Panc1 (cell line): ENCODE results near the gene TIMP3. TPM values are rescaled to one million over a fixed set of nuclear protein-coding genes. Genes with fewer than 3 reads are reported as not detected.

Experiments
- ATAC-seq: fragments of 200-7000 bp; cut with Tn5 transposase; 2 replicates; pipeline ENCODE4 v1.9.1; 2020; ENCODE audit warnings: mild to moderate bottlenecking, moderate library complexity
- BruUV-seq: library from RNA; stranded (reverse); fragments of 400-500 nt; replicated peaks from 2 replicates; lab custom pipeline; 2021; lab: Mats Ljungman, UMichigan
- CTCF ChIA-PET: fragments of 300-600 bp; sonication (Branson Sonifier 250); formaldehyde crosslinking; loops from one replicate; lab custom pipeline; 2022; ENCODE audit warnings: antibody characterized with exemption; lab: Charles Lee
- POLR2A ChIA-PET: fragments of 300-600 bp; sonication (Branson Sonifier 250); formaldehyde crosslinking; loops from one replicate; lab custom pipeline; 2022; ENCODE audit warnings: antibody characterized with exemption; lab: Charles Lee
- DNase-seq: peaks from one replicate; pipeline ENCODE4 v3.0.0-alpha.2; 2010; ENCODE audit warnings: low read depth, low spot score
- H3K27ac ChIP-seq: 2 replicates; pipeline ENCODE4 v1.5.1; 2011; ENCODE audit warnings: mild to moderate bottlenecking, low read length, inconsistent platforms
- H3K27me3 ChIP-seq: fragments of 200-500 bp; sonication (Bioruptor generic); 2 replicates; pipeline ENCODE4 v1.6.0; 2014; ENCODE audit warnings: low read length, inconsistent platforms; ENCODE audit not compliant: control insufficient read depth, insufficient read depth
- H3K36me3 ChIP-seq: fragments of 200-500 bp; sonication (Bioruptor generic); 2 replicates; pipeline ENCODE4 v1.5.1; 2014; ENCODE audit warnings: inconsistent platforms, mild to moderate bottlenecking, low read length, moderate library complexity; ENCODE audit not compliant: control insufficient read depth, insufficient read depth
- H3K4me1 ChIP-seq: 2 replicates; pipeline ENCODE4 v1.5.1; 2011; ENCODE audit warnings: inconsistent platforms, mild to moderate bottlenecking, low read length, moderate library complexity; ENCODE audit not compliant: control insufficient read depth, insufficient read depth
- H3K4me3 ChIP-seq, 2 experiments: 2 replicates each; pipeline ENCODE4 v1.5.1; 2011 to 2012; ENCODE audit warnings: low read depth in 2 of 2, low read length in 2 of 2, mild to moderate bottlenecking in 2 of 2, inconsistent platforms in 1 of 2, moderate library complexity in 1 of 2
- H3K9me3 ChIP-seq: fragments of 200-500 bp; sonication (Bioruptor generic); 2 replicates; pipeline ENCODE4 v1.5.1; 2014; ENCODE audit warnings: low read depth, mild to moderate bottlenecking, inconsistent platforms, low read length, moderate library complexity; ENCODE audit not compliant: control insufficient read depth, insufficient read depth
- POLR2AphosphoS5 ChIP-seq: IDR thresholded peaks from 2 replicates; pipeline ENCODE4 v1.6.1; 2012; ENCODE audit warnings: mild to moderate bottlenecking, low read depth, low read length, moderate library complexity
- SIN3A ChIP-seq: IDR thresholded peaks from 2 replicates; pipeline ENCODE4 v1.6.1; 2012; ENCODE audit warnings: low read depth, mild to moderate bottlenecking, low read length, moderate library complexity, borderline replicate concordance; ENCODE audit not compliant: insufficient read depth
- TCF7L2 ChIP-seq: IDR thresholded peaks from 2 replicates; pipeline ENCODE4 v1.6.1; 2011; ENCODE audit warnings: mild to moderate bottlenecking, low read depth, low read length, inconsistent platforms
- in situ Hi-C: cut with HindIII; loops from 2 replicates; pipeline ENCODE4 v1.10.0; 2016; ENCODE audit warnings: low sequenced_read_pairs, low pct_unique_long_range_greater_than_20kb
- intact Hi-C: fragments of 100-400 bp; cut with micrococcal nuclease; formaldehyde crosslinking; loops from one replicate; pipeline ENCODE4 v1.10.0; 2022; ENCODE audit not compliant: unreplicated experiment
- total RNA-seq: library from RNA; stranded (reverse); gene quantifications from one replicate; pipeline ENCODE4 v1.2.1, GENCODE V29; 2021; ENCODE audit not compliant: unreplicated experiment
- TF ChIP-seq, protein P1 (sequence below): fragments of 450-650 bp; IDR thresholded peaks from 2 replicates; pipeline ENCODE4 v1.5.1; 2017; ENCODE audit warnings: mild to moderate bottlenecking
- TF ChIP-seq, protein P2 (sequence below), 2 experiments: IDR thresholded peaks; 2 replicates each; pipeline ENCODE4 v1.6.1; 2011 to 2012; ENCODE audit warnings: low read depth in 2 of 2, control low read depth in 1 of 2, low read length in 1 of 2, mild to moderate bottlenecking in 1 of 2, moderate library complexity in 1 of 2; ENCODE audit not compliant: insufficient read depth in 1 of 2

The TIMP3 gene
- total RNA-seq, 1 experiment from 2014 or later = 0.67 TPM

DNA sequence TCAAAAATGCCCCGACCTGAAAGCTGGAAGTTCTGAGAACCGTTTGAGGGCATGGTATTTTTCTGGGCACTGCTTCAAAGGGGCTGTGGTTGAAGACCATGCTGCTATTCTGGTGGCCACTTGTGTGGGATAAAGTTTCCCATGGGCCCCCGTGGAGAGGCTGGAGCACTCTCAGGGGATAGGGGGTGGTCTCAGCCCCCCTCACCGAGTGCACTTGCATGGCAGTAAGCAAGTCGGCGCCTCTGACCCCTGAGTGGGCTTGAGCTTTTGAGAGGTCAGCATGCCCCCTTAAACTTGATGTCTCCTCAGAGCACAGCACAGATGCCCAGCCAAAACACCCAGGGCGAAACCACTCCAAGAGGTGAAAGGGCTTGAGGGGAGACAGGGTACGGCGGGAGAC is 35.6 kb downstream of the TIMP3 start:
- Histone ChIP-seq H3K9me3 (no peaks in the 10 kb centered on the region), H3K4me1 (no peaks in the 10 kb centered on the region), H3K4me3 (no peak overlapping the region), H3K27me3 (no peaks in the 10 kb centered on the region; the same call in 1 of the 2 replicates), H3K36me3 (no peaks in the 10 kb centered on the region), H3K27ac (no peak overlapping the region)
- ATAC-seq (no peak), DNase-seq (no peak)
- POLR2A ChIA-PET = no interaction called here
- no TSS peak for BruUV-seq
- intact Hi-C loops (no loop called here), in situ Hi-C loops (no loop called here)
- CTCF ChIA-PET = no interaction called here
- TF ChIP-seq TCF7L2 = no peak
- TF ChIP-seq, protein P1, sequence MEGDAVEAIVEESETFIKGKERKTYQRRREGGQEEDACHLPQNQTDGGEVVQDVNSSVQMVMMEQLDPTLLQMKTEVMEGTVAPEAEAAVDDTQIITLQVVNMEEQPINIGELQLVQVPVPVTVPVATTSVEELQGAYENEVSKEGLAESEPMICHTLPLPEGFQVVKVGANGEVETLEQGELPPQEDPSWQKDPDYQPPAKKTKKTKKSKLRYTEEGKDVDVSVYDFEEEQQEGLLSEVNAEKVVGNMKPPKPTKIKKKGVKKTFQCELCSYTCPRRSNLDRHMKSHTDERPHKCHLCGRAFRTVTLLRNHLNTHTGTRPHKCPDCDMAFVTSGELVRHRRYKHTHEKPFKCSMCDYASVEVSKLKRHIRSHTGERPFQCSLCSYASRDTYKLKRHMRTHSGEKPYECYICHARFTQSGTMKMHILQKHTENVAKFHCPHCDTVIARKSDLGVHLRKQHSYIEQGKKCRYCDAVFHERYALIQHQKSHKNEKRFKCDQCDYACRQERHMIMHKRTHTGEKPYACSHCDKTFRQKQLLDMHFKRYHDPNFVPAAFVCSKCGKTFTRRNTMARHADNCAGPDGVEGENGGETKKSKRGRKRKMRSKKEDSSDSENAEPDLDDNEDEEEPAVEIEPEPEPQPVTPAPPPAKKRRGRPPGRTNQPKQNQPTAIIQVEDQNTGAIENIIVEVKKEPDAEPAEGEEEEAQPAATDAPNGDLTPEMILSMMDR = no peak

DNA sequence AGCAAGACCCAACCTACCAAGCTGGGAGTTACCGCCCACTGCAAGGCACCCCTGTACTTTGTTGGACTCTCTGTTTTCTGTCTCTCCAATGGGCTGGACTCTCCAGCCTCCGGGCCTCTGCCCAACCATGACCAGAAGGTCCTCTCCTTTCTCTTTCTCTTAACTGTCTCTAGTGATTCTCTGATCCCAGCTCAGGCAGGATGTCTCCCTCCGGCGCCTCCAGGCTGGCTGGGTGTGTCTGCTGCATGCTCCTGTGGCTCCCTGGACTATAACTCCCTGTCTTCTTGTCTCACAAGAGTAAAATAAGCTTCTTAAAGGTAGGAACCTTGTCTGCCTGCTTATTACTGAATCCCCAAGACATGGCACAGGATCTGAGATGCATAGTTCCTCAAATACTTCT is 36.3 kb downstream of the TIMP3 start:
- in situ Hi-C loops = no loop called here
- no peak overlapping the region for H3K27ac ChIP-seq
- no peaks in the 10 kb centered on the region for H3K9me3 ChIP-seq
- no peak overlapping the region for H3K4me3 ChIP-seq
- DNase-seq (no peak), ATAC-seq (no peak)
- TF ChIP-seq SIN3A (no peak), POLR2AphosphoS5 (no peak), TCF7L2 (no peak)
- TF ChIP-seq, protein P2, sequence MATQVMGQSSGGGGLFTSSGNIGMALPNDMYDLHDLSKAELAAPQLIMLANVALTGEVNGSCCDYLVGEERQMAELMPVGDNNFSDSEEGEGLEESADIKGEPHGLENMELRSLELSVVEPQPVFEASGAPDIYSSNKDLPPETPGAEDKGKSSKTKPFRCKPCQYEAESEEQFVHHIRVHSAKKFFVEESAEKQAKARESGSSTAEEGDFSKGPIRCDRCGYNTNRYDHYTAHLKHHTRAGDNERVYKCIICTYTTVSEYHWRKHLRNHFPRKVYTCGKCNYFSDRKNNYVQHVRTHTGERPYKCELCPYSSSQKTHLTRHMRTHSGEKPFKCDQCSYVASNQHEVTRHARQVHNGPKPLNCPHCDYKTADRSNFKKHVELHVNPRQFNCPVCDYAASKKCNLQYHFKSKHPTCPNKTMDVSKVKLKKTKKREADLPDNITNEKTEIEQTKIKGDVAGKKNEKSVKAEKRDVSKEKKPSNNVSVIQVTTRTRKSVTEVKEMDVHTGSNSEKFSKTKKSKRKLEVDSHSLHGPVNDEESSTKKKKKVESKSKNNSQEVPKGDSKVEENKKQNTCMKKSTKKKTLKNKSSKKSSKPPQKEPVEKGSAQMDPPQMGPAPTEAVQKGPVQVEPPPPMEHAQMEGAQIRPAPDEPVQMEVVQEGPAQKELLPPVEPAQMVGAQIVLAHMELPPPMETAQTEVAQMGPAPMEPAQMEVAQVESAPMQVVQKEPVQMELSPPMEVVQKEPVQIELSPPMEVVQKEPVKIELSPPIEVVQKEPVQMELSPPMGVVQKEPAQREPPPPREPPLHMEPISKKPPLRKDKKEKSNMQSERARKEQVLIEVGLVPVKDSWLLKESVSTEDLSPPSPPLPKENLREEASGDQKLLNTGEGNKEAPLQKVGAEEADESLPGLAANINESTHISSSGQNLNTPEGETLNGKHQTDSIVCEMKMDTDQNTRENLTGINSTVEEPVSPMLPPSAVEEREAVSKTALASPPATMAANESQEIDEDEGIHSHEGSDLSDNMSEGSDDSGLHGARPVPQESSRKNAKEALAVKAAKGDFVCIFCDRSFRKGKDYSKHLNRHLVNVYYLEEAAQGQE (IDR thresholded peaks at IDR 0.05; ENCODE audit: insufficient read depth in 1 of 2, low read depth in 2 of 2, low read length in 1 of 2) = no peak
- TF ChIP-seq, protein P1 = no peak
- no TSS peak for BruUV-seq
- no peaks in the 10 kb centered on the region for H3K4me1 ChIP-seq
- ChIA-PET POLR2A (no interaction called here), CTCF (no interaction called here)
- intact Hi-C loops = no loop called here
- H3K27me3 ChIP-seq = no peaks in the 10 kb centered on the region; the same call in 1 of the 2 replicates
- H3K36me3 ChIP-seq = no peaks in the 10 kb centered on the region
